ENCODE measurements around the gene PDE12. TPM values are rescaled to one million over a fixed set of nuclear protein-coding genes. Genes with fewer than 3 reads are reported as not detected.

The PDE12 gene, protein sequence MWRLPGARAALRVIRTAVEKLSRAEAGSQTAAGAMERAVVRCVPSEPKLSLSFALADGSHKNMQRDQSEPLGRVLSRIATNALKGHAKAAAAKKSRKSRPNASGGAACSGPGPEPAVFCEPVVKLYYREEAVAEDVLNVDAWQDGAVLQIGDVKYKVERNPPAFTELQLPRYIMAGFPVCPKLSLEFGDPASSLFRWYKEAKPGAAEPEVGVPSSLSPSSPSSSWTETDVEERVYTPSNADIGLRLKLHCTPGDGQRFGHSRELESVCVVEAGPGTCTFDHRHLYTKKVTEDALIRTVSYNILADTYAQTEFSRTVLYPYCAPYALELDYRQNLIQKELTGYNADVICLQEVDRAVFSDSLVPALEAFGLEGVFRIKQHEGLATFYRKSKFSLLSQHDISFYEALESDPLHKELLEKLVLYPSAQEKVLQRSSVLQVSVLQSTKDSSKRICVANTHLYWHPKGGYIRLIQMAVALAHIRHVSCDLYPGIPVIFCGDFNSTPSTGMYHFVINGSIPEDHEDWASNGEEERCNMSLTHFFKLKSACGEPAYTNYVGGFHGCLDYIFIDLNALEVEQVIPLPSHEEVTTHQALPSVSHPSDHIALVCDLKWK
- 15.4 to 17.7 TPM (median 17.1 TPM) in 5 replicates for total RNA-seq (2022; extraction: Qiagen RNA extraction; ENCODE audit: low read depth)

DNA sequence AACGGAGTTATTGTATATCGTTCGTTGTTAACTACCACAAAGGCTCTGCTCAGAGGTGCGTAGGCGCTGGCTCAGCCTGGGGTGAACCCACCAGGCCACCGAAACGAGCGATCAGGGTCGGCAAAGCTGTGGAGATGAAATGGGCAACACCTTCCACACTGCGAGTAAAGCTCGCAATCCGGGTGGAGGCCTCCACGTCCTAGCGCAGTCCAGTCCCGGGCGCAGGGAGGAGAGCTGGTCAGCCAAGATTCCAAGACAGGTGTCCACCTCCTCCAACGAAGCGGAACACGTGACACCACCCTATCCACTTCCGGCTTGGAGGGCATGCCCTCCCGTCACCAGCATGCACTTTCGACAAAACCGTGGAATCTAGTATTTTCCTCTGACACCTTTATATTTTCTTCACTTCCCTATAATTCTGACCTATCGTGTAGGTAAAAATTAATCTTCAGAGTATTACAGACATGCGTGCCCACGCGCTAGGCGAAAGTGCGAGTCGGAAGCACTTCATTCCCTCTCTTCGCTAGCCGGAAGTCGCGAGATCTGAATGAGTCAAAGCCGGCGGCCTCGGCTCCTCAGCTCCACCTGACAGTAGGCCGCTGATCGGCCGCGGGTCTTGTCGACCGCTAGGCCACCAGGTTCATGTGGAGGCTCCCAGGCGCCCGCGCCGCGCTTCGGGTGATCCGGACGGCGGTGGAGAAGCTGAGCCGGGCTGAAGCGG, at the start of gene PDE12:
Gene PDE12, plus strand, starts transcription at position 537 of the 721 bp plus-strand sequence. Its CDS starts 106 bp downstream, at position 643.

DNA sequence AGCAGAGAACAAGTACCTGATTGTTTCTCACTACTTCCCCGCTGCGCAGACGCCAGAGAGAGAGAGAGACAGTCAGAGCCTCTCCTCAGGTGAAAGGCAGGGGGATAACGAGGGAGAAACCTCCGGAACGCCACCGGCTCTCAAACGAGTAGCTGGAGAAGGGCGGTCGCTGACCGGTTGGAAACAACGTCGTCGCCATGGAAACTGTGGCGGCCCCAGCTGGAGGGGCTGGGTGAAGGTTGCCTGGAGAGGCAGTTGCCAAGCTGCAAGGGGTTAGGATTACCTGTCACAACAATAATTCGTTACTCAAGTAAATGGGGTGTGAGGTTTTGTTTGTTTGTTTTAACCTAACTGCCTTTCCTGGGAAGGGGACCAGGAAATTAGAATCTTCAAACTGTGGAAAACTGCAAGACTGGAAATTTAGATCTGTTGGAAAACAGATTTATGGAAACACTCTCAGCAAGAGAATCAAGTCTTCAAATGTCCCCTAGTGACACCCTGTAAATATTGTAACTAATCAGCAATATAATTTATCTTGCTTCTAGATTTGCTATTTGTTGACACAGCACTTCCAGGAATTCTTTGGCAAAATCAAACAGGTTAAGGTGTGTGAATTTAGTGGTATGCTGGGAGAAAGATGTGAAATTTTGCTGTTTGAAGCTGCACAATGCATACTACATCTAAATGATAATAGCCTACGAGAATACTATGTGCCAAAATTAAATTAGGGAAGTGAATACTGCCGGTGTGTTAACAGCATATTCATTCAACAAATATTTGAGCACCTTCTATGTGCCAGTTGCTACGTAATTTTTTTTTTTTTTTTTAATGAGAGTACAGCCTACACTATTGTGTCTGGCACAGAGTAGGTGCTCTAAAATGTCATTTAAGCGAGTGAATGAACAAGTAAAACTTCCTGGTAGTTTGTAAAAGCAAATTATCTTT, 11.6 kb upstream of the PDE12 start, which contains the start of gene DNAH12:
Gene DNAH12, minus strand, starts transcription at position 164 of the 945 bp plus-strand sequence. CDS start 1,474 bp downstream, outside the sequence.

DNA sequence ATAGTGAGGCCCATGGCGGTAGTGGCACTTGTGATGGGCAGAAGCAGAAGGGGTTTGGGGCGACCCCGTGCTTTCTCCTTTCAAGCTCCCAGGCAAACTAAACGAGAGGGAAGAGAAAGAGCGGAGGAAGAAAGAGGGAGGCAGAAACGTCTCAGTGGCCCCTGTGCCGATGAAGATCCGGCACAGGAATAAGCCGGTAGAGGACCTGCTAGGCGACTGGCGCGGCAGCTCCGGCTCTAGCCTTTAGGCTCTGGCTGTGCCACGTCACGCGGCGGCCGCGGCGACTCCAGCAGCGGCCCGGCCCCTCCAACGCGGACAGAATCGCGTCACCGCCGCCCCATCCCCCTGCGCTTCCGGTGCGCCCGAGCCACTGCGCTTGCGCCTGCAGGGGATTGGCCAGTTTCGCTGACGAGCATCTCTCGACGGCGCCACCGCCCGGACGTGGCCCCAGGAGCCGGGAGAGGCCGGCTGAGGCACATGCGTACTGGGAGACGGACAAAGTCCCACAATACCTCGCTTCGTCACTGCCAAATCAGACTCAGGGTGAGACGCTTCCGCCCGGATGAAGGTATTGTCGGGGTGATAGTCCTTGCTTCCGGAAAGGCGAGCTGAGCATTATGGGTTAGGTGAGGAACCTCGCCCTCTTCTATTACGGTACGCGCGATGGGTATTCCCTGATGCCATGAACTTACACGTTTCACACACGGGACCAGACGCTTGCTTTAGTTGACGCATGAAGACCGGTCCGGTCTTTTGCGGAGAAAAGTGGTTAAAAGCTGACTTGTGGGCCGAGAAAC, 41.3 kb downstream of the PDE12 start, which contains the start of gene ARF4:
Gene ARF4, minus strand, starts transcription at position 218 of the 797 bp plus-strand sequence. Its CDS starts 204 bp downstream, at position 14.

Other genes with a start within 250 kb of the PDE12 start
- 0.07 to 0.12 TPM (median 0.09 TPM) in 4 of 5 replicates, not detected in the other for gene DNAH12, start 11.9 kb upstream of the PDE12 start, total RNA-seq (2022; extraction: Qiagen RNA extraction; ENCODE audit: low read depth)
- gene ARF4, start 41.1 kb downstream of the PDE12 start, total RNA-seq (2022; extraction: Qiagen RNA extraction; ENCODE audit: low read depth) = 174 to 198 TPM (median 181 TPM) in 5 replicates
- 5.9 to 9.0 TPM (median 8.2 TPM) in 5 replicates for gene DENND6A, start 136.8 kb downstream of the PDE12 start, total RNA-seq (2022; extraction: Qiagen RNA extraction; ENCODE audit: low read depth)
- 19.7 to 29.5 TPM (median 26.2 TPM) in 5 replicates for gene SLMAP, start 200.0 kb downstream of the PDE12 start, total RNA-seq (2022; extraction: Qiagen RNA extraction; ENCODE audit: low read depth)

All from A549 treated with DMSO at 1 μM for 4 hours (cell line).